HG02973 (cell line): Measurements from ENCODE around the gene STARD4.

Experiments
- ATAC-seq: cut with Tn5 transposase; IDR thresholded peaks from one replicate; pipeline ENCODE4 v1.9.1; 2021; ENCODE audit warnings: moderate library complexity; ENCODE audit not compliant: unreplicated experiment

The STARD4 gene

GRCh38 chr5:111478266-111478665, 34.1 kb downstream of the STARD4 start:
- no peak for ATAC-seq

GRCh38 chr5:111472579-111472978, 39.8 kb downstream of the STARD4 start:
- ATAC-seq = no peak

- ATAC-seq = no peak
These were observed 40.2 kb downstream of the STARD4 start for GRCh38 chr5:111472096-111472495.

GRCh38 chr5:111469903-111470302, 42.4 kb downstream of the STARD4 start:
- ATAC-seq = no peak

GRCh38 chr5:111469293-111469896, 42.9 kb downstream of the STARD4 start:
- ATAC-seq = no peak

GRCh38 chr5:111463311-111463710, 49.0 kb downstream of the STARD4 start:
- ATAC-seq = no peak

- no peak for ATAC-seq
These were observed 50.4 kb downstream of the STARD4 start for GRCh38 chr5:111461934-111462333.

- no peak for ATAC-seq
These were observed 51.1 kb downstream of the STARD4 start for GRCh38 chr5:111461255-111461671.

GRCh38 chr5:111454776-111455175, 57.6 kb downstream of the STARD4 start:
- ATAC-seq = no peak

GRCh38 chr5:111454198-111454622, 58.1 kb downstream of the STARD4 start:
- no peak for ATAC-seq

- ATAC-seq = no peak
These were observed 58.6 kb downstream of the STARD4 start for GRCh38 chr5:111453747-111454146.

- no peak for ATAC-seq
These were observed 59.0 kb downstream of the STARD4 start for GRCh38 chr5:111453295-111453694.

GRCh38 chr5:111447822-111448221, 64.5 kb downstream of the STARD4 start:
- no peak for ATAC-seq

GRCh38 chr5:111447099-111447498, 65.2 kb downstream of the STARD4 start:
- no peak for ATAC-seq
